H1 (cell line): ENCODE results near the gene FCRL4. TPM values are rescaled to one million over a fixed set of nuclear protein-coding genes. Genes with fewer than 3 reads are reported as not detected.

Experiments used
- CTCF ChIA-PET: fragments of 300-600 bp; sonication (Branson Sonifier 250); formaldehyde crosslinking; loops from one replicate; lab custom pipeline; 2021; ENCODE audit not compliant: partially characterized antibody; lab: Charles Lee
- POLR2A ChIA-PET: fragments of 300-600 bp; sonication (Branson Sonifier 250); formaldehyde crosslinking; loops from one replicate; lab custom pipeline; 2021; ENCODE audit warnings: inconsistent platforms; ENCODE audit not compliant: partially characterized antibody; lab: Charles Lee
- DNase-seq, 2 experiments: peaks; one replicate each; pipeline versions ENCODE4 v3.0.0 to v3.0.0-alpha.2; 2010 to 2022; ENCODE audit warnings: low spot score in 2 of 2, low read depth in 1 of 2, mixed read lengths in 1 of 2
- FAIRE-seq: peaks from 2 replicates; lab custom pipeline; 2011; peaks lifted over from hg19 to GRCh38; lab: Jason Lieb, UNC
- H2AFZ ChIP-seq: 2 replicates; pipeline ENCODE4 v1.8.1; 2012; ENCODE audit warnings: low read length, inconsistent platforms
- H2AK5ac ChIP-seq: 2 replicates; pipeline ENCODE4 v1.6.1; 2013; ENCODE audit warnings: low read depth, low read length
- H2BK120ac ChIP-seq: replicated peaks from 2 replicates; pipeline ENCODE3; 2013; ENCODE audit warnings: low read depth, low read length, inconsistent platforms
- H2BK12ac ChIP-seq: 2 replicates; pipeline ENCODE4 v1.6.1; 2013; ENCODE audit warnings: low read depth, low read length
- H2BK15ac ChIP-seq: 2 replicates; pipeline ENCODE4 v1.6.1; 2013; ENCODE audit warnings: low read length
- H2BK20ac ChIP-seq: 2 replicates; pipeline ENCODE4 v1.6.1; 2013; ENCODE audit warnings: low read length
- H2BK5ac ChIP-seq: 2 replicates; pipeline ENCODE4 v1.6.1; 2013; ENCODE audit warnings: low read depth, low read length
- H3K14ac ChIP-seq: 2 replicates; pipeline ENCODE4 v1.6.1; 2013; ENCODE audit warnings: inconsistent platforms; ENCODE audit not compliant: insufficient read length
- H3K18ac ChIP-seq: 2 replicates; pipeline ENCODE4 v1.6.1; 2013; ENCODE audit warnings: low read length; ENCODE audit errors: extremely low read depth
- H3K23ac ChIP-seq: 2 replicates; pipeline ENCODE4 v1.6.1; 2013; ENCODE audit warnings: inconsistent platforms; ENCODE audit not compliant: insufficient read length
- H3K23me2 ChIP-seq: 2 replicates; pipeline ENCODE4 v1.6.1; 2013; ENCODE audit warnings: low read depth, low read length
- H3K27ac ChIP-seq: 2 replicates; pipeline ENCODE4 v1.6.1; 2011; ENCODE audit warnings: low read depth, low read length, inconsistent platforms
- H3K27me3 ChIP-seq, 4 experiments: replicated peaks in 1 of 4; 1 replicate in 1 of 4; 2 replicates in 3 of 4; pipeline versions ENCODE4 v1.6.1 to v1.8.1; 2011 to 2013; ENCODE audit warnings: low read length in 3 of 4, mild to moderate bottlenecking in 3 of 4, inconsistent platforms in 2 of 4, mixed read lengths in 2 of 4, moderate library complexity in 1 of 4; ENCODE audit not compliant: control insufficient read depth in 3 of 4, insufficient read depth in 3 of 4; ENCODE audit errors: extremely low read depth in 1 of 4
- H3K36me3 ChIP-seq, 4 experiments: 2 replicates each; pipeline versions ENCODE4 v1.6.1 to v1.8.1; 2011 to 2013; ENCODE audit warnings: mild to moderate bottlenecking in 4 of 4, low read length in 3 of 4, moderate library complexity in 2 of 4, control low read depth in 1 of 4, inconsistent platforms in 1 of 4; ENCODE audit not compliant: insufficient read depth in 4 of 4, control insufficient read depth in 2 of 4
- H3K4ac ChIP-seq: replicated peaks from 2 replicates; pipeline ENCODE3; 2013; ENCODE audit warnings: low read length, low read depth, mixed read lengths, inconsistent platforms; ENCODE audit not compliant: insufficient read length
- H3K4me1 ChIP-seq, 4 experiments: replicated peaks in 1 of 4; 1 replicate in 1 of 4; 2 replicates in 3 of 4; pipeline versions ENCODE4 v1.6.1 to v1.8.1; 2011 to 2013; ENCODE audit warnings: low read length in 3 of 4, inconsistent platforms in 2 of 4, mixed read lengths in 1 of 4; ENCODE audit not compliant: insufficient read depth in 4 of 4, control insufficient read depth in 3 of 4
- H3K4me2 ChIP-seq, 2 experiments: 2 replicates each; pipeline versions ENCODE4 v1.6.1 to v1.8.1; 2011 to 2013; ENCODE audit warnings: low read depth in 2 of 2, low read length in 2 of 2, control low read depth in 1 of 2, inconsistent platforms in 1 of 2, mild to moderate bottlenecking in 1 of 2; ENCODE audit not compliant: insufficient read depth in 1 of 2
- H3K4me3 ChIP-seq, 4 experiments: fragments of 200-600, 300-600 bp in 1 of 4; sonication (generic), shearing (Covaris generic), sonication (Bioruptor Twin) in 1 of 4; 2 replicates each; pipeline versions ENCODE4 v1.5.1 to v1.8.1; 2011 to 2016; ENCODE audit warnings: low read length in 4 of 4, low read depth in 3 of 4, control low read depth in 2 of 4, inconsistent platforms in 2 of 4, mild to moderate bottlenecking in 2 of 4, mixed read lengths in 1 of 4, moderate library complexity in 1 of 4; ENCODE audit not compliant: insufficient read depth in 2 of 4; ENCODE audit errors: extremely low read depth in 1 of 4
- H3K56ac ChIP-seq: replicated peaks from 2 replicates; pipeline ENCODE3; 2013; ENCODE audit warnings: low read depth, mild to moderate bottlenecking, mixed read lengths, low read length, inconsistent platforms; ENCODE audit not compliant: insufficient read length
- H3K79me1 ChIP-seq: 2 replicates; pipeline ENCODE4 v1.6.1; 2013; ENCODE audit warnings: low read depth, low read length, control low read depth
- H3K79me2 ChIP-seq, 2 experiments: 2 replicates each; pipeline versions ENCODE4 v1.6.1 to v1.8.1; 2012 to 2013; ENCODE audit warnings: low read length in 2 of 2, mild to moderate bottlenecking in 2 of 2, inconsistent platforms in 1 of 2; ENCODE audit not compliant: insufficient read depth in 2 of 2, control insufficient read depth in 1 of 2
- H3K9ac ChIP-seq, 4 experiments: replicated peaks in 1 of 4; 1 replicate in 1 of 4; 2 replicates in 3 of 4; pipeline versions ENCODE4 v1.6.1 to v1.8.1; 2011 to 2013; ENCODE audit warnings: low read depth in 3 of 4, low read length in 3 of 4, control low read depth in 2 of 4, mild to moderate bottlenecking in 2 of 4, moderate library complexity in 2 of 4, inconsistent platforms in 1 of 4; ENCODE audit errors: extremely low read depth in 1 of 4
- H3K9me3 ChIP-seq, 2 experiments: 2 replicates each; pipeline versions ENCODE4 v1.6.1 to v1.8.1; 2012 to 2013; ENCODE audit warnings: mild to moderate bottlenecking in 2 of 2, moderate library complexity in 2 of 2, control low read depth in 1 of 2, inconsistent platforms in 1 of 2, low read depth in 1 of 2, low read length in 1 of 2, mixed read lengths in 1 of 2; ENCODE audit not compliant: insufficient read depth in 2 of 2
- H4K20me1 ChIP-seq, 2 experiments: replicated peaks in 1 of 2; 2 replicates each; pipeline versions ENCODE3 to v1.8.1; 2011 to 2013; ENCODE audit warnings: inconsistent platforms in 2 of 2, low read length in 2 of 2, mild to moderate bottlenecking in 1 of 2; ENCODE audit not compliant: insufficient read depth in 2 of 2, control insufficient read depth in 1 of 2
- H4K5ac ChIP-seq: 2 replicates; pipeline ENCODE4 v1.6.1; 2013; ENCODE audit warnings: low read length, low read depth, mixed read lengths, inconsistent platforms; ENCODE audit not compliant: insufficient read length
- H4K8ac ChIP-seq: 2 replicates; pipeline ENCODE4 v1.8.0; 2013; ENCODE audit warnings: mild to moderate bottlenecking, moderate library complexity, low read length, inconsistent platforms; ENCODE audit not compliant: insufficient read depth; ENCODE audit errors: extremely low read depth
- H4K91ac ChIP-seq: replicated peaks from 2 replicates; pipeline ENCODE3; 2013; ENCODE audit warnings: low read length, mixed read lengths, inconsistent platforms; ENCODE audit not compliant: insufficient read length
- CBX5 ChIP-seq: fragments of 300-800, 300-1000 bp; sonication (generic); IDR thresholded peaks from 2 replicates; pipeline ENCODE4 v1.7.1; 2016; ENCODE audit warnings: antibody characterized with exemption, low read length, low read depth
- WGBS, 2 experiments: shearing (Covaris generic) in 1 of 2; methylation state at CpG; one replicate each; pipeline versions ENCODE4 v1.1.6 to v1.1.7; 2013 to 2015; ENCODE audit warnings: low lambda C conversion rate in 2 of 2, mixed read lengths in 2 of 2, inconsistent platforms in 1 of 2, low coverage in 1 of 2, missing lambda C conversion rate in 1 of 2; ENCODE audit not compliant: insufficient replicate concordance in 2 of 2, insufficient coverage in 1 of 2, insufficient read length in 1 of 2; ENCODE audit errors: extremely low coverage in 1 of 2, missing lambda C conversion rate in 1 of 2; 5-methylcytosine and 5-hydroxymethylcytosine counted together
- polyA plus RNA-seq, 7 experiments: library from polyadenylated mRNA; depleted of rRNA in 3 of 7; stranded (reverse) in 5 of 7; unstranded in 2 of 7; fragments of >200 nt in 5 of 7; fragments of 200-250 nt in 2 of 7; gene quantifications; 1 replicate in 5 of 7; 2 replicates in 1 of 7; 4 replicates in 1 of 7; pipeline versions ENCODE4 v1.2.1 to v1.2.3, GENCODE V29; 2011 to 2013; ENCODE audit warnings: missing spikeins in 2 of 7, mixed read lengths in 2 of 7
- total RNA-seq: library from RNA; stranded (reverse); fragmentation: NEBNext Ultra II Directional; extraction: Animal tissue kit (Norgen Biotek cat#: 25700); gene quantifications from 2 replicates; pipeline ENCODE4 v1.2.1, GENCODE V29; 2021

FCRL4 gene
- total and polyA plus RNA-seq, 2 of the 8 experiments (the other 6 are each of a cell fraction or from before 2014, with no cell fraction given) = not detected

DNA sequence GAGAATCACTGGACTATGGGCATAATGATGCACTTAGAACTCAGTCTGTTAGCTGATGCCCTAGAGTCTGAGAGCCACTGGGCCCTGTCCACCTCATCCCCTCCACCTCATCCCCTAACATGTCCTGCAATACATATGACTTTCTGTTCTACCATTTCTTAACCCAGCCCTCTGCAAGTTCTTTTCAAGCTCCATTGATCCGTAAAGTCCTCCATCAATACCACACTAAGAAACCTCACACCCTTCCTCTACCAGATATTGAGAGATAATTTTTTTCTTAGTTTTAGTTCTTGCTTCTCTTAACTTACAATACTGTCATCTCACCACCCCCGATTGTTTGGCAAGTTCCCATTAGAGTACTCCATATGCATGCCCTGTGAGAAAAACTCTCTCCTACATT is 22.1 kb downstream of the FCRL4 start:
- H3K4me2 ChIP-seq = no peak overlapping the region
- no peak overlapping the region for H3K18ac ChIP-seq
- no peak overlapping the region for H2AFZ ChIP-seq
- H2BK5ac ChIP-seq = no peak overlapping the region
- H2BK20ac ChIP-seq = no peak overlapping the region
- H3K4me3 ChIP-seq = no peak overlapping the region
- no peaks in the 10 kb centered on the region for H3K79me2 ChIP-seq
- H3K27me3 ChIP-seq = no peaks in the 10 kb centered on the region
- H3K4ac ChIP-seq = no peak overlapping the region
- H4K91ac ChIP-seq = no peak overlapping the region
- H3K36me3 ChIP-seq = no peaks in the 10 kb centered on the region
- WGBS, 2 experiments = 87% methylated on average over 2 of the region's 2 CpGs; no CpG with 5 or more reads in 1 of the 2 experiments
- H3K23ac ChIP-seq = no peak overlapping the region
- H2AK5ac ChIP-seq = no peak overlapping the region
- TF ChIP-seq CBX5 = no peak
- H4K20me1 ChIP-seq = no peaks in the 10 kb centered on the region
- H3K14ac ChIP-seq = no peak overlapping the region
- H3K56ac ChIP-seq = no peak overlapping the region
- POLR2A ChIA-PET = no interaction called here
- no peaks in the 10 kb centered on the region for H3K79me1 ChIP-seq
- no peak overlapping the region for H2BK120ac ChIP-seq
- no peaks in the 10 kb centered on the region for H3K4me1 ChIP-seq
- FAIRE-seq (no peak), DNase-seq (no peak)
- H2BK15ac ChIP-seq = no peak overlapping the region
- no peaks in the 10 kb centered on the region for H3K23me2 ChIP-seq
- CTCF ChIA-PET = interaction anchor here (1.4 to 1.9 kb wide), 2 partner anchors 20 to 70 kb away, joined by 3 to 7 read pairs; no protein-coding TSS in a partner anchor
- no peak overlapping the region for H3K9ac ChIP-seq
- no peak overlapping the region for H4K5ac ChIP-seq
- no peak overlapping the region for H2BK12ac ChIP-seq
- H4K8ac ChIP-seq = no peak overlapping the region
- H3K27ac ChIP-seq = no peak overlapping the region
- no peaks in the 10 kb centered on the region for H3K9me3 ChIP-seq
